PC-9 (cell line): ENCODE results near the gene RPS21. TPM values are rescaled to one million over a fixed set of nuclear protein-coding genes. Genes with fewer than 3 reads are reported as not detected.

Source experiments
- BruUV-seq: library from RNA; stranded (reverse); fragments of 400-500 nt; replicated peaks from 2 replicates; lab custom pipeline; 2021; lab: Mats Ljungman, UMichigan
- CTCF ChIA-PET: fragments of 300-600 bp; sonication (Branson Sonifier 250); formaldehyde crosslinking; loops from one replicate; lab custom pipeline; 2022; ENCODE audit warnings: antibody characterized with exemption; lab: Charles Lee
- POLR2A ChIA-PET: fragments of 300-600 bp; sonication (Branson Sonifier 250); formaldehyde crosslinking; loops from one replicate; lab custom pipeline; 2022; ENCODE audit warnings: antibody characterized with exemption; ENCODE audit not compliant: unreplicated experiment; lab: Charles Lee
- DNase-seq, 2 experiments: peaks; one replicate each; pipeline versions ENCODE4 v3.0.0 to v3.0.0-alpha.2; 2015 to 2022; ENCODE audit warnings: mixed read lengths in 1 of 2
- H2AFZ ChIP-seq: fragments of 200-600 bp; sonication (generic); 2 replicates; pipeline ENCODE4 v1.8.1; 2017; ENCODE audit warnings: antibody characterized with exemption
- H3F3A ChIP-seq: fragments of 200-600 bp; sonication (generic); 2 replicates; pipeline ENCODE4 v1.8.1; 2017; ENCODE audit warnings: antibody characterized with exemption, mild to moderate bottlenecking, low read depth; ENCODE audit not compliant: insufficient read depth
- H3K27ac ChIP-seq: fragments of 200-600 bp; sonication (generic); 2 replicates; pipeline ENCODE4 v1.6.1; 2016; ENCODE audit warnings: mixed run types
- H3K27me3 ChIP-seq: fragments of 200-600 bp; sonication (generic); 2 replicates; pipeline ENCODE4 v1.6.1; 2016; ENCODE audit warnings: low read depth, mixed run types; ENCODE audit not compliant: insufficient read depth
- H3K36me3 ChIP-seq: fragments of 200-600 bp; sonication (generic); 2 replicates; pipeline ENCODE4 v1.6.1; 2016; ENCODE audit warnings: low read depth, mixed run types
- H3K4me1 ChIP-seq: fragments of 200-600 bp; sonication (generic); replicated peaks from 2 replicates; pipeline ENCODE4 v1.6.1; 2016; ENCODE audit warnings: mixed run types; ENCODE audit not compliant: insufficient read depth
- H3K4me2 ChIP-seq: fragments of 200-600 bp; sonication (generic); 2 replicates; pipeline ENCODE4 v1.6.1; 2017; ENCODE audit warnings: mixed run types
- H3K4me3 ChIP-seq: fragments of 200-600 bp; sonication (generic); 2 replicates; pipeline ENCODE4 v1.6.1; 2016; ENCODE audit warnings: mixed run types
- H3K79me2 ChIP-seq: fragments of 200-600 bp; sonication (generic); 2 replicates; pipeline ENCODE4 v1.6.1; 2017; ENCODE audit warnings: low read depth, mixed run types
- H3K9me2 ChIP-seq: fragments of 200-600 bp; sonication (generic); 2 replicates; pipeline ENCODE4 v1.8.1; 2017; ENCODE audit warnings: mild to moderate bottlenecking; ENCODE audit not compliant: insufficient read depth
- H3K9me3 ChIP-seq: fragments of 200-600 bp; sonication (generic); 2 replicates; pipeline ENCODE4 v1.8.1; 2016; ENCODE audit warnings: low read depth; ENCODE audit not compliant: insufficient read depth
- H4K20me1 ChIP-seq: fragments of 200-600 bp; sonication (generic); 2 replicates; pipeline ENCODE4 v1.8.1; 2017; ENCODE audit not compliant: insufficient read depth
- EZH2 ChIP-seq: fragments of 200-600 bp; sonication (generic); IDR thresholded peaks from 2 replicates; pipeline ENCODE4 v1.8.0; 2017; ENCODE audit warnings: antibody characterized with exemption, low read depth
- intact Hi-C: fragments of 100-400 bp; cut with micrococcal nuclease; formaldehyde crosslinking; loops from one replicate; pipeline ENCODE4 v1.10.0; 2022; ENCODE audit not compliant: unreplicated experiment
- total RNA-seq: library from RNA; stranded (reverse); gene quantifications from 2 replicates; pipeline ENCODE4 v1.2.3, GENCODE V29; 2021
- TF ChIP-seq, protein P1 (sequence below): fragments of 200-600 bp; sonication (generic); conservative IDR thresholded peaks from 2 replicates; pipeline ENCODE4 v1.6.1; 2017; ENCODE audit warnings: mixed run types, antibody characterized with exemption, mild to moderate bottlenecking, moderate library complexity

RPS21 gene
- total RNA-seq, 1 experiment from 2014 or later: 2,275 TPM

DNA sequence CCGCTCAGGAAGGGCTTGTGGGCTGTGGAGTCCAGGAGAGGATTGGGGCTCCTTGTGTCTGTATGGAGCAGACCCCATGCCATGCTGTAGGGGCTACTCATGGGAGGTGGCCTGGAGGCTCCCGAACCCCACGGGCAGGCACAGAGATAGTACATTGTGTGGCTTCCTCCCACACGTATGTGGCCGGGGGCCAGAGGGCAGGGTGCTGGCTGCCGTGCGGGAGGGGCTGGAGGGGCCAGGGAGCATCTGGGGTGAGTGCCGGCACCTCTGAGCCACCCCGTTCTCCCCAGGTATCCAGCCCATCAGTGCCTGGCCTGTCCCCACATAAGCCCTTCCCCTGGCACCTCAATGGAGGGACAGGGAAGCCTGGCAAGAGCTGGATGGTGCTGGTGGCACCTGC lies 32.9 kb downstream of the RPS21 start:
- no peak overlapping the region for H2AFZ ChIP-seq
- H3K79me2 ChIP-seq: no peaks in the 10 kb centered on the region; the same call in 1 of the 2 replicates
- 0 out of 2 replicates have a peak, but pooled peaks cover 3% of the 10 kb centered on the region for H4K20me1 ChIP-seq
- H3K4me3 ChIP-seq: no peak overlapping the region
- no peak overlapping the region for H3K4me2 ChIP-seq
- POLR2A ChIA-PET: no interaction called here
- H3K9me3 ChIP-seq: no peaks in the 10 kb centered on the region
- H3K27ac ChIP-seq: no peak overlapping the region
- peaks cover 13% of the 10 kb centered on the region for H3K4me1 ChIP-seq
- TF ChIP-seq, protein P1, sequence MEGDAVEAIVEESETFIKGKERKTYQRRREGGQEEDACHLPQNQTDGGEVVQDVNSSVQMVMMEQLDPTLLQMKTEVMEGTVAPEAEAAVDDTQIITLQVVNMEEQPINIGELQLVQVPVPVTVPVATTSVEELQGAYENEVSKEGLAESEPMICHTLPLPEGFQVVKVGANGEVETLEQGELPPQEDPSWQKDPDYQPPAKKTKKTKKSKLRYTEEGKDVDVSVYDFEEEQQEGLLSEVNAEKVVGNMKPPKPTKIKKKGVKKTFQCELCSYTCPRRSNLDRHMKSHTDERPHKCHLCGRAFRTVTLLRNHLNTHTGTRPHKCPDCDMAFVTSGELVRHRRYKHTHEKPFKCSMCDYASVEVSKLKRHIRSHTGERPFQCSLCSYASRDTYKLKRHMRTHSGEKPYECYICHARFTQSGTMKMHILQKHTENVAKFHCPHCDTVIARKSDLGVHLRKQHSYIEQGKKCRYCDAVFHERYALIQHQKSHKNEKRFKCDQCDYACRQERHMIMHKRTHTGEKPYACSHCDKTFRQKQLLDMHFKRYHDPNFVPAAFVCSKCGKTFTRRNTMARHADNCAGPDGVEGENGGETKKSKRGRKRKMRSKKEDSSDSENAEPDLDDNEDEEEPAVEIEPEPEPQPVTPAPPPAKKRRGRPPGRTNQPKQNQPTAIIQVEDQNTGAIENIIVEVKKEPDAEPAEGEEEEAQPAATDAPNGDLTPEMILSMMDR: no peak
- TF ChIP-seq EZH2: no peak
- H3K36me3 ChIP-seq: no peaks in the 10 kb centered on the region
- BruUV-seq: no TSS peak
- no peak for DNase-seq
- H3K27me3 ChIP-seq: no peaks in the 10 kb centered on the region
- intact Hi-C loops: no loop called here
- CTCF ChIA-PET: no interaction called here
- peaks cover 12% of the 10 kb centered on the region; the same call in 1 of the 2 replicates for H3F3A ChIP-seq
- no peaks in the 10 kb centered on the region for H3K9me2 ChIP-seq

DNA sequence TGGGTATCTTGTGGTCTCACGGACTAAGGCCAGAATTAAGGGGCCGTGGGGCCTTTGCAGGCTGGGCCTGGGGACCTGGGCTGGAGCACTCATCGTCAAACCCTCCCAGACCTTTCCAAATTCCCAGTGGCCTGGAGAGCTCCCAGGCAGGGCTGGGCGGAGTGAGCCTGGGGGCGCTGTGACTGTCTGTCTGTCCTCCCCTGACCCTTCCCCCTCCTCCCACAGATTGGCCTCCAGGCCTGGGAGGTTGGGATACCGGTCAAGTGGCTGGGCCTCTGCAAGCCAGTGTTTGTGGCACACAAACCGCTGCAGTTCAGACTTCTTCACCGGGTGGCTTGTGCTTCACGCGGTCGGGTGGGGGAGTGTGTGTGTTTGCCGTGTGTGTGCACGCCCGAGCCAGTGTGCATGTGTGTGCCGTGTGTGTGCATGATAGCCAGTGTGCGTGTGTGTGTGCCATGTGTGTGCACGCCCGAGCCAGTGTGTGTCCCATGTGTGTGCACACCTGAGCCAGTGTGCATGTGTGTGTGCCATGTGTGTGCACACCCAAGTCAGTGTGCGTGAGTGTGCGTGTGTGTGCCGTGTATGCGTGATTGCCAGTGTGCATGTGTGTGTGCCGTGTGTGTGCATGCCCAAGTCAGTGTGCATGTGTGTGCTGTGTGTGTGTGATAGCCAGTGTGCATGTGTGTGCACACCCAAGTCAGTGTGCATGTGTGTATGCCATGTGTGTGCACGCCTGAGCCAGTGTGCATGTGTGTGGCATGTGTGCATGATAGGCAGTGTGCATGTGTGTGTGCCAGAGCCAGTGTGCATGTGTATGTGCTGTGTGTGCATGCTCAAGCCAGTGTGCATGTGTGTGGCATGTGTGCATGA lies 34.2 kb downstream of the RPS21 start:
- peaks cover 12% of the 10 kb centered on the region; the same call in 1 of the 2 replicates for H3F3A ChIP-seq

DNA sequence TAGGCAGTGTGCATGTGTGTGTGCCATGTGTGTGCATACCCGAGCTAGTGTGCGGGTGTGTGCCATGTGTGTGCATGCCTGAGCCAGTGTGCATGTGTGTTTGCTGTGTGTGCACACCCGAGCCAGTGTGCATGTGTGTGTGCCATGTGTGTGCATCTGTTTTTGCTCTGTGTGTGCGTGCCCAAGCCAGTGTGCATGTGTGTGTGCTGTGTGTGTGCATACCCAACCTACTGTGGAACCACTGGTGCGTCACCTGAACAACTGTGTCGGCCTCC lies 34.8 kb downstream of the RPS21 start:
- H3K27me3 ChIP-seq: no peaks in the 10 kb centered on the region
- CTCF ChIA-PET: no interaction called here
- BruUV-seq: no TSS peak
- no peak overlapping the region for H3K27ac ChIP-seq
- no peaks in the 10 kb centered on the region for H3K9me3 ChIP-seq
- POLR2A ChIA-PET: no interaction called here
- no peaks in the 10 kb centered on the region for H3K36me3 ChIP-seq
- H3K79me2 ChIP-seq: no peaks in the 10 kb centered on the region; the same call in 1 of the 2 replicates
- intact Hi-C loops: no loop called here
- no peak overlapping the region for H3K4me2 ChIP-seq
- H3K9me2 ChIP-seq: no peaks in the 10 kb centered on the region
- no peak for TF ChIP-seq EZH2
- TF ChIP-seq, protein P1: no peak
- H2AFZ ChIP-seq: no peak overlapping the region
- H3K4me1 ChIP-seq: peaks cover 22% of the 10 kb centered on the region
- 0 out of 2 replicates have a peak, but pooled peaks cover 3% of the 10 kb centered on the region for H4K20me1 ChIP-seq
- H3K4me3 ChIP-seq: no peak overlapping the region
- DNase-seq: no peak
- H3F3A ChIP-seq: peaks cover 17% of the 10 kb centered on the region; the same call in 1 of the 2 replicates

More for the DNA sequence above, 34.2 kb downstream of the RPS21 start:
- TF ChIP-seq, protein P1: no peak
- no peak for TF ChIP-seq EZH2
- Histone ChIP-seq H4K20me1 (0 out of 2 replicates have a peak, but pooled peaks cover 3% of the 10 kb centered on the region), H3K36me3 (no peaks in the 10 kb centered on the region), H3K79me2 (no peaks in the 10 kb centered on the region; the same call in 1 of the 2 replicates), H3K9me3 (no peaks in the 10 kb centered on the region), H3K4me2 (no peak overlapping the region), H3K4me1 (peaks cover 17% of the 10 kb centered on the region), H3K27me3 (no peaks in the 10 kb centered on the region), H3K9me2 (no peaks in the 10 kb centered on the region), H2AFZ (no peak overlapping the region), H3K4me3 (no peak overlapping the region), H3K27ac (no peak overlapping the region)
- intact Hi-C loops: no loop called here
- no peak for DNase-seq
- no TSS peak for BruUV-seq
- ChIA-PET CTCF (no interaction called here), POLR2A (no interaction called here)
